Uterus (tissue), 2 donors: Measurements from ENCODE around the gene COL6A3.

ENCODE experiments used
- POLR2A ChIP-seq, 2 donors: fragments of 450-650 bp; IDR thresholded peaks; one replicate each; pipeline ENCODE4 v1.6.1; 2016; ENCODE audit warnings: antibody characterized with exemption in 2 of 2, mild to moderate bottlenecking in 1 of 2, moderate library complexity in 1 of 2
- TF ChIP-seq, protein P1 (sequence below), 4 experiments: fragments of 200-600 bp in 2 of 4; fragments of 450-650 bp in 2 of 4; sonication (generic) in 2 of 4; IDR thresholded peaks; one replicate each; pipeline ENCODE4 v1.5.1; 2016 to 2019; ENCODE audit warnings: antibody characterized with exemption in 4 of 4, mild to moderate bottlenecking in 2 of 4, moderate library complexity in 1 of 4

DNA sequence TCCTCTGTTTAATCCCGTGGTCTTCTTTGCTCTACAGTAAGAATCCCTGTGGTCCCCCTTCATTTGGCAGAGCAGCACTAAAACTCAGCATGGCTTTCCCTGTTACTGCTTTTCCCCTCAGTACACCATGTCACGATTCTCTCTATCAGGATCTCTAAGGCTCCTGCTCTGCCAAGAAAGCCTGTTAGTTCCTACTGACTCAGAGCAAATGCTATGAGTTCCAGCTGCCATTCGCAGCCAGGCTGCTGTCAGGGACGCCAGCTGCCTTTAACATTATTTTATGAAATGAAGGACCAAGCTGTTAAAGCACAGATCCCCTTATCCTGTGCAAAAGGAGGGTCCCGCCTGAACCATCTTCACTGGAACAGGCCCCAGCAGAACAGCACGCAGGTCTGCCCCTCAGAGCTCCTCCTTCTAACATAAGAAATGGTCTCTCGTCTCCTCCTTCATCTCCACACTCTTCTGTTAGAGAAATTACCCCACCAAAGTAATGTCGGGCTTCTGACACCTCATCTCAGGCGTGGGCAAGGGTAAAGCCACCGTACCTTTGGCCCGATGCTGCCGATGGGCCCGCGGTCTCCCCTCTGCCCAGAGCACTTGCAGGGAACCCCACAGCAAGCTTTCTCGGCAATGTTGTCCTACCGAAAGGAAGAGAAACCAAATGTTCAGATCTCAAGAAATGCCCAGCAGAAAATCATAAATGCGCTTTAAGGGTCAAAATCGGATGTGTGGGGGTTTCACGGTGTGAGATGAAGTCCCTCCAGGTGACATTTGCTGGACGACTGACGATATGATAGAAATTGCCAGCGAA, 52.6 kb downstream of the COL6A3 start:
- TF ChIP-seq, protein P1, sequence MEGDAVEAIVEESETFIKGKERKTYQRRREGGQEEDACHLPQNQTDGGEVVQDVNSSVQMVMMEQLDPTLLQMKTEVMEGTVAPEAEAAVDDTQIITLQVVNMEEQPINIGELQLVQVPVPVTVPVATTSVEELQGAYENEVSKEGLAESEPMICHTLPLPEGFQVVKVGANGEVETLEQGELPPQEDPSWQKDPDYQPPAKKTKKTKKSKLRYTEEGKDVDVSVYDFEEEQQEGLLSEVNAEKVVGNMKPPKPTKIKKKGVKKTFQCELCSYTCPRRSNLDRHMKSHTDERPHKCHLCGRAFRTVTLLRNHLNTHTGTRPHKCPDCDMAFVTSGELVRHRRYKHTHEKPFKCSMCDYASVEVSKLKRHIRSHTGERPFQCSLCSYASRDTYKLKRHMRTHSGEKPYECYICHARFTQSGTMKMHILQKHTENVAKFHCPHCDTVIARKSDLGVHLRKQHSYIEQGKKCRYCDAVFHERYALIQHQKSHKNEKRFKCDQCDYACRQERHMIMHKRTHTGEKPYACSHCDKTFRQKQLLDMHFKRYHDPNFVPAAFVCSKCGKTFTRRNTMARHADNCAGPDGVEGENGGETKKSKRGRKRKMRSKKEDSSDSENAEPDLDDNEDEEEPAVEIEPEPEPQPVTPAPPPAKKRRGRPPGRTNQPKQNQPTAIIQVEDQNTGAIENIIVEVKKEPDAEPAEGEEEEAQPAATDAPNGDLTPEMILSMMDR (IDR thresholded peaks at IDR 0.05) = no peak
- TF ChIP-seq POLR2A (IDR thresholded peaks at IDR 0.05) = no peak
